ENCODE results near the gene CD300H. TPM values are rescaled to one million over a fixed set of nuclear protein-coding genes. Genes with fewer than 3 reads are reported as not detected.
A peak's percentile ranks its signal among the peaks of the same experiment; 100 is the strongest.

Gene CD300H
- total RNA-seq, 6 experiments from 2014 or later = 1.2 TPM; not detected in 5

- no peaks in the 10 kb centered on the region for H3K4me1 ChIP-seq
- 17% methylated on average over 5 of the region's 7 CpGs for WGBS (ENCODE audit: insufficient coverage, low coverage, low lambda C conversion rate, missing lambda C conversion rate)
- TF ChIP-seq, protein P1, sequence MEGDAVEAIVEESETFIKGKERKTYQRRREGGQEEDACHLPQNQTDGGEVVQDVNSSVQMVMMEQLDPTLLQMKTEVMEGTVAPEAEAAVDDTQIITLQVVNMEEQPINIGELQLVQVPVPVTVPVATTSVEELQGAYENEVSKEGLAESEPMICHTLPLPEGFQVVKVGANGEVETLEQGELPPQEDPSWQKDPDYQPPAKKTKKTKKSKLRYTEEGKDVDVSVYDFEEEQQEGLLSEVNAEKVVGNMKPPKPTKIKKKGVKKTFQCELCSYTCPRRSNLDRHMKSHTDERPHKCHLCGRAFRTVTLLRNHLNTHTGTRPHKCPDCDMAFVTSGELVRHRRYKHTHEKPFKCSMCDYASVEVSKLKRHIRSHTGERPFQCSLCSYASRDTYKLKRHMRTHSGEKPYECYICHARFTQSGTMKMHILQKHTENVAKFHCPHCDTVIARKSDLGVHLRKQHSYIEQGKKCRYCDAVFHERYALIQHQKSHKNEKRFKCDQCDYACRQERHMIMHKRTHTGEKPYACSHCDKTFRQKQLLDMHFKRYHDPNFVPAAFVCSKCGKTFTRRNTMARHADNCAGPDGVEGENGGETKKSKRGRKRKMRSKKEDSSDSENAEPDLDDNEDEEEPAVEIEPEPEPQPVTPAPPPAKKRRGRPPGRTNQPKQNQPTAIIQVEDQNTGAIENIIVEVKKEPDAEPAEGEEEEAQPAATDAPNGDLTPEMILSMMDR (IDR thresholded peaks at IDR 0.05) = no peak
- no peak for TF ChIP-seq POLR2A (IDR thresholded peaks at IDR 0.05)
- intact Hi-C loops (cut with DNase I) = no loop called here
- DNase-seq (no peak), ATAC-seq (no peak)
- no peaks in the 10 kb centered on the region for H3K27me3 ChIP-seq
- H3K36me3 ChIP-seq = no peaks in the 10 kb centered on the region
- H3K4me3 ChIP-seq = no peak overlapping the region
- no peaks in the 10 kb centered on the region for H3K9me3 ChIP-seq
- H3K27ac ChIP-seq = no peak overlapping the region
Measured at GRCh38 chr17:74555427-74555940, 11.8 kb downstream of the CD300H start.

- no peaks in the 10 kb centered on the region for H3K4me1 ChIP-seq
- no peaks in the 10 kb centered on the region for H3K27me3 ChIP-seq
- H3K27ac ChIP-seq = no peak overlapping the region
- H3K36me3 ChIP-seq = no peaks in the 10 kb centered on the region
- intact Hi-C loops (cut with DNase I) = no loop called here
- TF ChIP-seq, protein P1 (IDR thresholded peaks at IDR 0.05) = no peak
- no peak for TF ChIP-seq POLR2A (IDR thresholded peaks at IDR 0.05)
- DNase-seq = no peak
- H3K9me3 ChIP-seq = no peaks in the 10 kb centered on the region
- ATAC-seq = peak in 2 of 4 donors; percentile 41 to 56
- H3K4me3 ChIP-seq = no peak overlapping the region
- WGBS (ENCODE audit: insufficient coverage, low coverage, low lambda C conversion rate, missing lambda C conversion rate) = 48% methylated on average over 6 of the region's 6 CpGs
Measured at GRCh38 chr17:74554909-74555308, 12.4 kb downstream of the CD300H start.

GRCh38 chr17:74552037-74552436 is 15.3 kb downstream of the CD300H start:
- ATAC-seq = no peak
- intact Hi-C loops (cut with DNase I) = no loop called here
- H3K4me1 ChIP-seq = no peaks in the 10 kb centered on the region
- TF ChIP-seq, protein P1 (IDR thresholded peaks at IDR 0.05) = no peak
- no peak for TF ChIP-seq POLR2A (IDR thresholded peaks at IDR 0.05)
- H3K9me3 ChIP-seq = no peaks in the 10 kb centered on the region
- H3K27me3 ChIP-seq = no peaks in the 10 kb centered on the region
- H3K36me3 ChIP-seq = no peaks in the 10 kb centered on the region
- no peak overlapping the region for H3K27ac ChIP-seq
- 16% methylated on average over 4 of the region's 7 CpGs for WGBS (ENCODE audit: insufficient coverage, low coverage, low lambda C conversion rate, missing lambda C conversion rate)
- no peak overlapping the region for H3K4me3 ChIP-seq
- no peak for DNase-seq

DNA sequence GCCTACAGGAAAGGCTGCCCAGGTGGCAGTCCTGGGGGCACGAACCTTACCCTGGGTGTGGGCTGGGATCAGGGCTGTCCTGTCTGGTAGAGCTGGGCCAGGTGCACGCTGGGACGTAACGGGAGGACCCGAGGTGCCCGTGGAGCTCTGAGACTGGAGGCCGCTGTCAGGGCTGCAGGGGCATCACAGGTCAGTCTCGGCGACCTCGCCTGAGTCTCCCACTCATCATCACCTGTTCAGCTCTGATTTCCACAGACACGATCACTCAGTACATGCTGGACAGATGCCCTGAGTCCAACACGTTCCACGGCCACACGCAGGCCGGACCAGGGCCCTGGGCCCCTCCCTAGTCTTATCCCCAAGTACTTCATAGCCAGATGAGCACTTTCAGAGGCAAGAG is 16.7 kb downstream of the CD300H start:
- H3K4me3 ChIP-seq = no peak overlapping the region
- ATAC-seq (no peak), DNase-seq (no peak)
- intact Hi-C loops (cut with DNase I) = no loop called here
- no peaks in the 10 kb centered on the region for H3K36me3 ChIP-seq
- no peaks in the 10 kb centered on the region for H3K4me1 ChIP-seq
- 68% methylated on average over 5 of the region's 15 CpGs for WGBS (ENCODE audit: insufficient coverage, low coverage, low lambda C conversion rate, missing lambda C conversion rate)
- no peak for TF ChIP-seq POLR2A (IDR thresholded peaks at IDR 0.05)
- TF ChIP-seq, protein P1 (IDR thresholded peaks at IDR 0.05) = no peak
- H3K27ac ChIP-seq = no peak overlapping the region
- H3K9me3 ChIP-seq = no peaks in the 10 kb centered on the region
- no peaks in the 10 kb centered on the region for H3K27me3 ChIP-seq

DNA sequence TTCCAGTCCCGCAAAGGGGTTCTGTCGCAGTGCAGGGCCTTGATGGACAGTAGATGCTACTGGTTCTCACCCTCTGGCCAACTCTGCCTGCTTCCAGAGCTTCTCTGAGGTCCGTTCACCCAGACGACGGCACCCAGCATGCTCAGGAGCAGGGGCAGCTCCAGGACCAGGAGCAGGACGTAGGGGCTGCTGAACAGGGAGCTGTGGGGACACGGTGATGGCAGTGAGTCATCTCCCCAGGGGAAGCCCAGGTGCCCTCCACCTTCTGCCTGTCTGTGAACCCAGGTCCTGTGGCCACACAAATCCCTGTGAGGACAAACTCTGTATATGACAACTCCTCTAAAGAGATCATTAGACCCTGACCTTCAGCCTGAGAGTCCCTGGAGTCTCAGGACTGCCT is 18.0 kb downstream of the CD300H start:
- no peak overlapping the region for H3K27ac ChIP-seq
- no peaks in the 10 kb centered on the region for H3K4me1 ChIP-seq
- H3K27me3 ChIP-seq = no peaks in the 10 kb centered on the region
- no peak overlapping the region for H3K4me3 ChIP-seq
- no CpG with 5 or more reads among the region's 7 CpGs for WGBS (ENCODE audit: insufficient coverage, low coverage, low lambda C conversion rate, missing lambda C conversion rate)
- no peak for ATAC-seq
- no peak for DNase-seq
- H3K36me3 ChIP-seq = no peaks in the 10 kb centered on the region
- TF ChIP-seq POLR2A (IDR thresholded peaks at IDR 0.05) = no peak
- TF ChIP-seq, protein P1 (IDR thresholded peaks at IDR 0.05) = no peak
- intact Hi-C loops (cut with DNase I) = no loop called here
- H3K9me3 ChIP-seq = no peaks in the 10 kb centered on the region
